ENCODE measurements around the gene CLASP1. TPM values are rescaled to one million over a fixed set of nuclear protein-coding genes. Genes with fewer than 3 reads are reported as not detected.
"Not testable (repeated sequence)": the region's sequence is repeated elsewhere in the genome, so short reads cannot be mapped to it uniquely, and the experiment has no call there.

Gene CLASP1
- total and polyA plus RNA-seq, 2 donors (not counting 3 experiments of a cell fraction or from before 2014, with no cell fraction given) = 10.0 to 57.9 TPM

- intact Hi-C loops (cut with micrococcal nuclease) = no loop called here
- H4K20me1 ChIP-seq (replicated peaks; ENCODE audit: control insufficient read depth, extremely low read depth, insufficient read depth, low read length) = no peaks in the 10 kb centered on the region
- no peaks in the 10 kb centered on the region for H3K4me1 ChIP-seq (ENCODE audit: control insufficient read depth, extremely low read depth, insufficient read depth, low read length)
- H3K4me3 ChIP-seq (replicated peaks in 1 of 3; ENCODE audit: insufficient read depth in 1 of 3, low read depth in 1 of 3, low read length in 3 of 3) = no peak overlapping the region
- ChIA-PET POLR2A (no interaction called here), CTCF (no interaction called here)
- DNase-seq (ENCODE audit: low read depth, low spot score) = no peak
- dilution Hi-C loops (cut with MboI; ENCODE audit: extremely low pct_ligation_motif_present, low sequenced_read_pairs) = no loop called here
- H2AFZ ChIP-seq (ENCODE audit: low read depth, low read length) = no peak overlapping the region
- H3K27me3 ChIP-seq (ENCODE audit: control insufficient read depth in 2 of 2, insufficient read depth in 2 of 2, low read length in 2 of 2) = no peaks in the 10 kb centered on the region
- no peaks in the 10 kb centered on the region for H3K9me1 ChIP-seq (replicated peaks; ENCODE audit: control insufficient read depth, extremely low read depth, insufficient read depth, low read length)
- peaks cover 0 to 2% of the 10 kb centered on the region in 2 experiments for H3K36me3 ChIP-seq (ENCODE audit: control insufficient read depth in 2 of 2, extremely low read depth in 1 of 2, insufficient read depth in 2 of 2, low read length in 2 of 2)
- H3K79me2 ChIP-seq (ENCODE audit: control insufficient read depth, insufficient read depth, low read length) = no peaks in the 10 kb centered on the region
- no peaks in the 10 kb centered on the region for H3K9me3 ChIP-seq (replicated peaks; ENCODE audit: control insufficient read depth, insufficient read depth, low read length)
- no TSS peak for BruUV-seq (replicated peaks)
- H3K27ac ChIP-seq (ENCODE audit: insufficient read depth, low read depth, low read length) = no peak overlapping the region
- FAIRE-seq = no peak
- TF ChIP-seq CTCF (IDR thresholded peaks at IDR 0.05; ENCODE audit: extremely low read depth in 1 of 2, insufficient read depth in 1 of 2, low read depth in 1 of 2, low read length in 2 of 2) = no peak
- TF ChIP-seq POLR2A (IDR thresholded peaks at IDR 0.05; ENCODE audit: low read depth, low read length) = no peak
- TF ChIP-seq MAX (IDR thresholded peaks at IDR 0.05; ENCODE audit: insufficient read depth, insufficient read length) = no peak
- no peak for TF ChIP-seq EZH2 (IDR thresholded peaks at IDR 0.05; ENCODE audit: borderline replicate concordance, low read depth, low read length, severe bottlenecking)
- no peak for TF ChIP-seq JUN (IDR thresholded peaks at IDR 0.05; ENCODE audit: borderline replicate concordance, insufficient read depth, insufficient read length, low read depth)
- TF ChIP-seq MYC (IDR thresholded peaks at IDR 0.05; ENCODE audit: low read depth, low read length) = no peak
- no peak for TF ChIP-seq POLR2AphosphoS5 (IDR thresholded peaks at IDR 0.05; ENCODE audit: insufficient read depth, low read depth, low read length)
- no peak for TF ChIP-seq GATA2 (IDR thresholded peaks at IDR 0.05; ENCODE audit: insufficient read depth, insufficient read length, low read depth, low read length)
- TF ChIP-seq FOS (IDR thresholded peaks at IDR 0.05; ENCODE audit: borderline replicate concordance, insufficient read depth, low read length) = no peak
- H3K9ac ChIP-seq (replicated peaks; ENCODE audit: extremely low read depth, insufficient read depth, low read length) = no peak overlapping the region
- H3K4me2 ChIP-seq (ENCODE audit: insufficient read depth, low read length) = no peak overlapping the region
These were observed 316.0 kb downstream of the CLASP1 start for GRCh38 chr2:121333231-121333630.

- H3K9me1 ChIP-seq (replicated peaks; ENCODE audit: control insufficient read depth, extremely low read depth, insufficient read depth, low read length); H3K27ac ChIP-seq (ENCODE audit: insufficient read depth, low read depth, low read length); FAIRE-seq; H3K36me3 ChIP-seq (ENCODE audit: control insufficient read depth in 2 of 2, extremely low read depth in 1 of 2, insufficient read depth in 2 of 2, low read length in 2 of 2); BruUV-seq (replicated peaks); H2AFZ ChIP-seq (ENCODE audit: low read depth, low read length); H4K20me1 ChIP-seq (replicated peaks; ENCODE audit: control insufficient read depth, extremely low read depth, insufficient read depth, low read length); intact Hi-C loops (cut with micrococcal nuclease); H3K4me1 ChIP-seq (ENCODE audit: control insufficient read depth, extremely low read depth, insufficient read depth, low read length); H3K9ac ChIP-seq (replicated peaks; ENCODE audit: extremely low read depth, insufficient read depth, low read length); H3K4me3 ChIP-seq (replicated peaks in 1 of 3; ENCODE audit: insufficient read depth in 1 of 3, low read depth in 1 of 3, low read length in 3 of 3); H3K4me2 ChIP-seq (ENCODE audit: insufficient read depth, low read length); POLR2A ChIA-PET; dilution Hi-C loops (cut with MboI; ENCODE audit: extremely low pct_ligation_motif_present, low sequenced_read_pairs); H3K9me3 ChIP-seq (replicated peaks; ENCODE audit: control insufficient read depth, insufficient read depth, low read length); H3K27me3 ChIP-seq (ENCODE audit: control insufficient read depth in 2 of 2, insufficient read depth in 2 of 2, low read length in 2 of 2); H3K79me2 ChIP-seq (ENCODE audit: control insufficient read depth, insufficient read depth, low read length); CTCF ChIA-PET; DNase-seq (ENCODE audit: low read depth, low spot score): not testable (repeated sequence)
These were observed 317.9 kb downstream of the CLASP1 start for GRCh38 chr2:121331324-121331723.

Data from endothelial cell of umbilical vein (primary cell).